Hematopoietic multipotent progenitor cell (in vitro differentiated cells): ENCODE results near the gene KHK. TPM values are rescaled to one million over a fixed set of nuclear protein-coding genes. Genes with fewer than 3 reads are reported as not detected.
A peak's percentile ranks its signal among the peaks of the same experiment; 100 is the strongest.
"Not testable (repeated sequence)": the region's sequence is repeated elsewhere in the genome, so short reads cannot be mapped to it uniquely, and the experiment has no call there.

ENCODE experiments used
- DNase-seq, 3 donors: peaks; one replicate each; pipeline ENCODE4 v3.0.0-alpha.2; 2011 to 2015; ENCODE audit warnings: low read depth in 2 of 3, low spot score in 2 of 3
- total RNA-seq: library from RNA; depleted of rRNA; stranded (reverse); fragments of >200 nt; gene quantifications from one replicate; pipeline ENCODE4 v1.2.3, GENCODE V29; 2012

KHK gene
- total RNA-seq, 1 donor: 4.0 TPM

DNA sequence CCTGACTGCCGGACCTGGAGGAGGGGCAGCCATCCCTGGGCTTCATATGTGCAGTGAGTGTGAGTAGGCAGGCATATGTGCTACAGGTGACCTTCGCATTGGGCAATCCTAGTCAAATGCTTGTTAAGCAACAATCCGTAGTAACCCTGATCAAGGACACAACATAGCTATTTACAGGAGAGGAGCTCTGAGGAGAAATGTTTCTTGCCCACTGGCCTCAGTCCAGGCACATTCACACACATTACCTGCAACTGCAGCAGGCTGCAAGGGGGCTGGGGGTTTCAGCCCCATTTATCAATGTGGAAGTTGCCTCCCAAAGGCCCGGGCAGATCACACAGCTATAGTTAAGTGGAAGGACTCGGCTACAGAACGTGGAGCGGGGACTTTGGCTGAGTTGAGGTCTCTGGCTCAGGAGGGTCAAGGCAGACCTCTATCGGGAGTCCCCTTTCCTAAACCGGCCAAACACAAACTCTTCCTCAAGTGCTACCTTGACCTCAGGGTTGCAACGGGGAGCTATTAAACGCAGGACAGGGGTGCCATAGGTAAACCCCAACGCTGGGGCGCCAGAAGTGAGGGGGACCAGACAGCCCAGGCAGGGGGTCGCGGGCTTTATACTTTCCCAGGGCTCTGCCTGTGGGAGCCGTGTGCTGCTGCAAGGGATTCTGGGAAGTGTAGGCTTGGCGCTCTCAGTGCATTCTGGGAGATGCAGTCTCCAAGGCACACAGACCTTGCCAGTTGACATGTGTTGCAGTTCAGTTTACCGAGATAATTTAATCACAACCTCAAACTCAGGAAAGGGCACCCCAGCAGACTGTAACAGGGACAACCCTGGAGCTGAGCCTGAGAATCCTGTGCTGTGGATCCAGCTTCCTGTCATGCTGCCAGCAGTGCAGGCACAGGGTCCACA, 9.4 kb downstream of the KHK start:
- DNase-seq: peak in 1 of 3 donors; percentile 54

DNA sequence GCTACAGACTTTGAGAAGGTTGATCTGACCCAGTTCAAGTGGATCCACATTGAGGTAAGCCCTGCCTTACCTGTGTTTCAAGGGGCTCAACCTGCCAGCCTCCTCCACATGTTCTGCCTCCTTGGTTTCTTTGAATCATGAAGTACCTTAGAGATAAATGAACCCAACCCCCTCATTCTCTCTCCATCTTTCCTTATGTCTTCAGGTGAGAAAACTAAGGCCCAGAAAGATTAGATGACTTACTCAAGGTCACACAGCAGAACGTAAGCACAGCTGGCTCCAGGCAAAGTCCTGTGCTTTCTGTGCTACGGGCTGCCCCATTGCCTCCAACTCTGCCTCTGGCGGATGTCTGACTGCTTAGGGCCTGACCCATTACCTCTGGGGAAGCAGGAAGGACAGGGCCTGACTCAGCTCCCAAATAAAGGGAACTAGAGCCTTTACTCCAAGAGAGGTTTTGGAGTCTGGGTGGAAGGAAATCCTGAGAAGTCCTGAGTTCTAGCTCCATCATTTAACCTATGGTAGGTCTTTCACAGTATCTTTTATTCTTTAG, 10.3 kb downstream of the KHK start:
- no peak for DNase-seq

GRCh38 chr2:27097341-27097740, 10.8 kb downstream of the KHK start:
- no peak for DNase-seq

GRCh38 chr2:27099334-27099955, 12.9 kb downstream of the KHK start:
- no peak for DNase-seq

DNA sequence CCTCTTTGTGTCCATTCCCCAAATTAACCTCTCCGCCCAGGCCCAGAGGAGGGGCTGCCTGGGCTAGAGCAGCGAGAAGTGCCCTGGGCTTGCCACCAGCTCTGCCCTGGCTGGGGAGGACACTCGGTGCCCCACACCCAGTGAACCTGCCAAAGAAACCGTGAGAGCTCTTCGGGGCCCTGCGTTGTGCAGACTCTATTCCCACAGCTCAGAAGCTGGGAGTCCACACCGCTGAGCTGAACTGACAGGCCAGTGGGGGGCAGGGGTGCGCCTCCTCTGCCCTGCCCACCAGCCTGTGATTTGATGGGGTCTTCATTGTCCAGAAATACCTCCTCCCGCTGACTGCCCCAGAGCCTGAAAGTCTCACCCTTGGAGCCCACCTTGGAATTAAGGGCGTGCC, 13.5 kb downstream of the KHK start:
- DNase-seq: no peak

GRCh38 chr2:27102329-27102728, 15.8 kb downstream of the KHK start:
- no peak for DNase-seq

DNA sequence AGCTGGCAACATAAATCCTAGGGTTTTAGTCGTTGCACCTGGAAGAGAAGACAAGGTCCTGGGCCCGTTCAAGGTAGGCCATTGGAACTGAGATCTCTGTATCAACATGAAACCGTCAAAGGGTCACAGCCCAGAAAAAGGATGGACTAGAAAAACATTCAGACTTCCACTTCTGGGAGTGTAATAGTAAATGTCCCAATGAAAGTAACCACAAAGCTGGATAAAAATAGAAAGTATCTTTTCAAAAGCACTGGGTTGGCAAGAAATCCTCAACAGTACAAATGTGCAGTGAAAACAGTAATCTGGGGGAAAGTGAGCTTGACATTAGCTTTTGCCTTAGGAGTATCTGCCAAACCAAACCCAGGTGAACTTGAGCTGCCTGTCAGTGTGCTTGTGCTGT, 19.4 kb downstream of the KHK start:
- DNase-seq: no peak

DNA sequence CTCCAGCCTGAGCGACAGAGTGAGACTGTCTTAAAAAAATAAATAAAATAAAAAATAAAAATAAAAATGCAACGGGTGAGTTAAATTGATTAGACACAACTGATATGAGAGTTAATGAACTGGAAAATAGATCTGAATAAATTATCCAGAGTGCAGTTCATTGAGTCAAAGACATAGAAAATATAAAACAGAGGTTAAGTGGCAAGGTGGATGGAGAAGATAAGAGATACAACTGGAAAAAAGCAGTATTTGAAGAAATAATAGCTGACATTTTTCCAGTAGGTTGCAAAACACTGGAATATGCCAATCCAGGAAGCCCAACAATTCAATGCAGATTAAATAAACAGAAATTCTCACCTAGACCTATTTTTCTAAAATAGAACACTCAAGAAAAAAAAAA, 21.6 kb downstream of the KHK start:
- DNase-seq: no peak

GRCh38 chr2:27109083-27109482, 22.5 kb downstream of the KHK start:
- no peak for DNase-seq

DNA sequence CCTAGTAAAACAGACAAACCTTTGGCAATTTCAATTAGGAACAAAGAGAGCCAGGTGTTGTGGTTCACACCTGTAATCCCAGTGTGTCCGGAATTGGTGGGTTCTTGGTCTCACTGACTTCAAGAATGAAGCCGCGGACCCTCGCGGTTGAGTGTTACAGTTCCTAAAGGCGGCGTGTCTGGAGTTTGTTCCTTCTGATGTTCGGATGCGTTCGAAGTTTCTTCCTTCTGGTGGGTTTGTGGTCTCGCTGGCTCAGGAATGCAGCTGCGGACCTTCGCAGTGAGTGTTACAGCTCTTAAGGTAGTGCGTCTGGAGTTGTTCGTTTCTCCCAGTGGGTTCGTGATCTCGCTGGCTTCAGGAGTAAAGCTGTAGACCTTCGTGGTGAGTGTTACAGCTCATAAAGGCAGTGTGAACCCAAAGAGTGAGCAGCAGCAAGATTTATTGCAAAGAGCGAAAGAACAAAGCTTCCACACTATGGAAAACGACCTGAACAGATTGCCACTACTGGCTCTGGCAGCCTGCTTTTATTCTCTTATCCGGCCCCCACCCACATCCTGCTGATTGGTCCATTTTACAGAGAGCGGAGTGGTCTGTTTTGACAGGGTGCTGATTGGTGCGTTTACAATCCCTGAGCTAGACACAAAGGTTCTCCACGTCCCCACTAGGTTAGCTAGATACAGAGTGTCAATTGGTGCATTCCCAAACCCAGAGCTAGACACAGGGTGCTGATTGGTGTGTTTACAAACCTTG, 24.2 kb downstream of the KHK start:
- not testable (repeated sequence) for DNase-seq

DNA sequence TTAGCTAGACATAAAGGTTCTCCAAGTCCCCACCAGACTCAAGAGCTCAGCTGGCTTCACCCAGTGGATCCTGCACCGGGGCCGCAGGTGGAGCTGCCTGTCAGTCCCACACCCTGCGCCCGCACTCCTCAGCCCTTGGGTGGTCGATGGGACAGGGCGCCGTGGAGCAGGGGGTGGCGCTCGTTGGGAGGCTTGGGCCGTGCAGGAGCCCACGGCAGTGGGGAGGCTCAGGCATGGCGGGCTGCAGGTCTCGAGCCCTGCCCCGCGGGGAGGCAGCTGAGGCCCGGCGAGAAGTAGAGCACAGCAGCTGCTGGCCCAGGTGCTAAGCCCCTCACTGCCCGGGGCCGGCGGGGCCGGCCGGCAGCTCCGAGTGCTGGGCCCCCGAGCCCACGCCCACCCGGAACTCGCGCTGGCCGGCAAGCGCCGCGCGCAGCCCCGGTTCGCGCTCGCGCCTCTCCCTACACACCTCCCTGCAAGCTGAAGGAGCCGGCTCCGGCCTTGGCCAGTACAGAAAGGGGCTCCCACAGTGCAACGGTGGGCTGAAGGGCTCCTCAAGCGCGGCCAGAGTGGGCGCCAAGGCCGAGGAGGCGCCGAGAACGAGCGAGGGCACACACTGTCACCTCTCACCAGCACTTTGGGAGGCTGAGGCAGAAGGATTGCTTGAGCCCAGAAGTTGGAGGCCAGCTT, 25.0 kb downstream of the KHK start:
- DNase-seq: not testable (repeated sequence)

GRCh38 chr2:27115519-27115918, 28.9 kb downstream of the KHK start:
- no peak for DNase-seq

DNA sequence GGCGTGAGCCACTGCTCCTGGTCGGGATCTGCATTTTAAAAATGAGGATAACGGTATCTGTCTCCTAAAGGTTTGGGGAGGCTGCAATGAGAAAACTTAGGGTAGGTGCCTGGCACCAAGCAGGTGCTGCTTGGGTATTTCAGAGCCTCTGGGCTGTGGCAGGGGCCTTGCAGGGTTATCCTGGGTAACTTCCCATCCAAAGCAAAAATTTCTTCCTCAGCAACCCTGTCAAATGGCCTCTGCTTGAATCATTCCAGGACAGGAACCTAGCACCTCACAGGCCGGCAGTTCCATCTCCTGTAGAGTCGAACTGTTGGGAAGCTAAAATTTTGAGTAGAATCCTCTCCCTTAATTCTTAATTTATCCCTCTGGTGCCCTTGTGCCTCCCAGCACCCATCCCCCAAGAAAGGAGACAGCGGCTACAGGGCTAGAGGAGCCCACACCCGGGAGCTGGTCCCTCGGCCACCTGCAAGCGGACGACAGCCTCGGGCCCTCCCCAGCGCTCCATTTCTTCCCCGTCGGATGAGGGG, 31.5 kb downstream of the KHK start:
- DNase-seq: no peak

GRCh38 chr2:27118525-27119329, 32.2 kb downstream of the KHK start, which contains the start of gene CGREF1:
CGREF1 (minus strand) TSS chr2:27119128; CDS start chr2:27104366, 14,762 bp downstream.
- DNase-seq: peak in 1 of 3 donors; percentile 27

GRCh38 chr2:27119330-27119670, 32.7 kb downstream of the KHK start:
- DNase-seq: not testable (repeated sequence)

- no peak for DNase-seq
Measured at GRCh38 chr2:27121906-27122305, 35.3 kb downstream of the KHK start.

DNA sequence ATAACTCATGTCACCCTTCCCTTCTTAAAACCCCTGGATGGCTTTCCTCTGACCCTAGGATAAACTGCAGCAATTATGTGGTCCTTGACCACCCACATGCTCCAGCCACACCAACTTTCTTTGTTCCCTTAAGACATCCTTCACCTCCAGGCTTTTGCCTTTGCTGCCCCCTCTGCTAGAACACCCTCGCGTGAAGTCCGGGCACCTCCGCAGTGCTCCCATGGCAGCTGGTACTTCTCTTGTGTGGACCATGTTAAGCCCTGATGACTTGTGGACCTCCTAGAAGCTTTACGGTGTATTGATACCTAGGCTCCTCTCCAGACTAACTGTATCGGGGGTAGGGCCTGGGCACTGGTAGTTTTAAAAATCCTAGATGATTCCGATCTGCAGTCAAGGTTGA, 36.2 kb downstream of the KHK start:
- DNase-seq: no peak

DNA sequence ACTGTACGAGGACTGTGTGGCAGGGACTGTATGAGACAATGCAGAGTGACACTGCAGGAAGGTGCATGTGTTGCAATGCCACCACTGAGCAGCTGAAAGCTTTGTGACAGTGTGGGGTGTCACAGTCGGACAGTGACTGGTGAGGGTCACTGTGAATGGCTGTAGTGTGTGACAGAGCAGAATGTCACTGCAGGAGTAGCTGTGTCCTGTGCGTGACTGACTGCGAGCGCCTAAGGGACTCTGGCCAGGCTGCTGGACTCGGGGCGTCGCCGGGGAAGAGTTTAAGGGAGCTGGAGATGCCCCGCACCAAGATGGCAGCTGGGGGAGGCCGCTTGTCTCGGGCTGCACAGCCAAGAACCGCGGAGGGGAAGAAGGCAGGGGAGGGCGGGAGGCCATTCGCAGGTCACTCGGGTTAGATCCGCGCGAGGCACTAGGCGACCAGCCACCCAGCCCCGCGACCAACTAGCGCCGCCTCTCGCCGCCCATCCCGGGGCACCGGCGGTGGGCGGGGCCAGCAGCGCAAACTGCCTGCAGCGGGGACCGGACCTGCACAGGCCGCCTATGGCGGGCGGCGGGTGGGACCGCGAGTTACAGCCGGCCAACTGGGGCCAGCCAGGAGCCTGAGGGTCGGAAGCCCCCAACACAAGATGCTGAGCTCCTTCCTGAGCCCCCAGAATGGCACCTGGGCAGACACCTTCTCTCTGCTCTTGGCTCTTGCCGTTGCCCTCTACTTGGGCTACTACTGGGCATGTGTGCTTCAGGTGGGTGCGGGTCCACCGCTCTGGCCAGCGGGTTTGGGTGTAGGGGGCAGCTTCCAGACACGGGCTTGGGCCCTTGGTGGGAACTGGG, 37.0 kb downstream of the KHK start, which contains the start of gene ABHD1:
Gene ABHD1 (plus strand): TSS at position 514 of the 849 bp plus-strand sequence. CDS start 134 bp downstream, at position 648.
- DNase-seq: peak in 2 of 3 donors; percentile 62 to 65
